GM12878 (cell line): ENCODE results near the gene LHFPL3. TPM values are rescaled to one million over a fixed set of nuclear protein-coding genes. Genes with fewer than 3 reads are reported as not detected.

Source experiments
- ATAC-seq: fragments of 200-7000 bp; cut with Tn5 transposase; 3 replicates; pipeline ENCODE4 v1.9.1; 2020; ENCODE audit warnings: mild to moderate bottlenecking, moderate library complexity
- BruUV-seq: library from RNA; stranded (reverse); fragments of 400-500 nt; replicated peaks from 2 replicates; lab custom pipeline; 2021; lab: Mats Ljungman, UMichigan
- CTCF ChIA-PET: fragments of 300-600 bp; sonication (Branson Sonifier 250); formaldehyde crosslinking; extraction: SDS; loops from one replicate; lab custom pipeline; 2021; ENCODE audit warnings: inconsistent platforms; lab: Yijun Ruan, JAX
- POLR2A ChIA-PET: fragments of 350-600 bp; formaldehyde crosslinking; extraction: SDS; loops from one replicate; lab custom pipeline; 2021; ENCODE audit warnings: inconsistent platforms; lab: Charles Lee
- RAD21 ChIA-PET: fragments of 300-600 bp; sonication (Branson Sonifier 250); formaldehyde crosslinking; loops from one replicate; lab custom pipeline; 2023; ENCODE audit warnings: antibody characterized with exemption; ENCODE audit not compliant: unreplicated experiment; lab: Charles Lee
- SMC1A ChIA-PET: fragments of 300-600 bp; sonication (Branson Sonifier 250); formaldehyde crosslinking; loops from one replicate; lab custom pipeline; 2023; ENCODE audit not compliant: unreplicated experiment, uncharacterized antibody; lab: Charles Lee
- DNase-seq: peaks from one replicate; pipeline ENCODE4 v3.0.0-alpha.2; 2011; ENCODE audit warnings: low read depth, low spot score
- FAIRE-seq: peaks from 3 replicates; lab custom pipeline; 2011; peaks lifted over from hg19 to GRCh38; lab: Jason Lieb, UNC
- H2AFZ ChIP-seq: 2 replicates; pipeline ENCODE4 v1.6.0; 2011; ENCODE audit warnings: low read depth, low read length, control low read depth; ENCODE audit not compliant: control insufficient read depth
- H3K27ac ChIP-seq: 2 replicates; pipeline ENCODE4 v1.5.1; 2011; ENCODE audit warnings: control low read depth; ENCODE audit not compliant: control insufficient read depth, insufficient read depth
- H3K27me3 ChIP-seq, 2 experiments: replicated peaks in 1 of 2; 2 replicates each; pipeline versions ENCODE4 v1.6.0 to v1.6.1; 2011; ENCODE audit warnings: low read length in 1 of 2; ENCODE audit not compliant: control insufficient read depth in 2 of 2, insufficient read depth in 2 of 2
- H3K36me3 ChIP-seq, 2 experiments: 2 replicates each; pipeline ENCODE4 v1.5.1; 2011; ENCODE audit warnings: low read length in 1 of 2; ENCODE audit not compliant: control insufficient read depth in 2 of 2, insufficient read depth in 2 of 2
- H3K4me1 ChIP-seq: 2 replicates; pipeline ENCODE4 v1.6.1; 2011; ENCODE audit warnings: mild to moderate bottlenecking, low read length, moderate library complexity, mixed read lengths; ENCODE audit not compliant: control insufficient read depth, insufficient read depth
- H3K4me2 ChIP-seq: 2 replicates; pipeline ENCODE4 v1.6.0; 2011; ENCODE audit warnings: control low read depth; ENCODE audit not compliant: control insufficient read depth, insufficient read depth
- H3K4me3 ChIP-seq: fragments of 200-600 bp; sonication (generic); 2 replicates; pipeline ENCODE4 v1.5.1; 2016
- H3K79me2 ChIP-seq: 2 replicates; pipeline ENCODE4 v1.6.0; 2011; ENCODE audit warnings: low read length; ENCODE audit not compliant: control insufficient read depth, insufficient read depth
- H3K9ac ChIP-seq: 2 replicates; pipeline ENCODE4 v1.8.0; 2011; ENCODE audit warnings: low read length, control low read depth, mixed read lengths; ENCODE audit not compliant: control insufficient read depth, insufficient read depth
- H3K9me3 ChIP-seq: replicated peaks from 3 replicates; pipeline ENCODE4 v1.5.1; 2011; ENCODE audit warnings: mild to moderate bottlenecking, low read length; ENCODE audit not compliant: control insufficient read depth, insufficient read depth
- H4K20me1 ChIP-seq: 2 replicates; pipeline ENCODE4 v1.6.0; 2011; ENCODE audit not compliant: control insufficient read depth, insufficient read depth
- CREM ChIP-seq: IDR thresholded peaks from 2 replicates; pipeline ENCODE4 v1.6.1; 2014; ENCODE audit warnings: antibody characterized with exemption, low read depth
- NFXL1 ChIP-seq: fragments of 450-650 bp; IDR thresholded peaks from 2 replicates; pipeline ENCODE4 v1.6.1; 2017; ENCODE audit warnings: antibody characterized with exemption, mild to moderate bottlenecking, borderline replicate concordance
- RBBP5 ChIP-seq: fragments of 200-600 bp; sonication (generic); conservative IDR thresholded peaks from 2 replicates; pipeline ENCODE4 v1.6.1; 2016
- RCOR1 ChIP-seq: conservative IDR thresholded peaks from 2 replicates; pipeline ENCODE4 v1.6.1; 2012; ENCODE audit warnings: low read depth, low read length, improper control_type of control experiment
- RELA ChIP-seq: fragments of 450-650 bp; IDR thresholded peaks from 2 replicates; pipeline ENCODE4 v1.8.0; 2014; ENCODE audit warnings: borderline replicate concordance; ENCODE audit not compliant: partially characterized antibody
- WGBS: methylation state at CpG from one replicate; pipeline ENCODE4 v1.1.6; 2016; ENCODE audit warnings: low lambda C conversion rate; ENCODE audit not compliant: insufficient replicate concordance, insufficient coverage; ENCODE audit errors: missing lambda C conversion rate; 5-methylcytosine and 5-hydroxymethylcytosine counted together
- in situ Hi-C: fragments of 300-500 bp; cut with MboI; formaldehyde crosslinking; loops from 9 replicates; pipeline ENCODE4 v1.14.3; 2018; ENCODE audit warnings: mixed read lengths
- intact Hi-C: fragments of 100-400 bp; cut with micrococcal nuclease; formaldehyde crosslinking; loops from one replicate; pipeline ENCODE4 v1.14.2; 2022; ENCODE audit not compliant: unreplicated experiment
- polyA plus RNA-seq, 11 experiments: library from polyadenylated mRNA; depleted of rRNA in 4 of 11; unstranded in 6 of 11; stranded (reverse) in 5 of 11; fragments of >200 nt; fragmentation: Nextera tagmentation in 4 of 11; fragmentation: Illumina TruSeq in 1 of 11; extraction: Ambion mirVana in 4 of 11; extraction: Trizol in 1 of 11; gene quantifications; 1 replicate in 1 of 11; 2 replicates in 10 of 11; pipeline versions ENCODE4 v1.2.1 to v1.2.3, GENCODE V29; 2011 to 2016; ENCODE audit warnings: inconsistent platforms in 2 of 11, missing spikeins in 2 of 11, low read depth in 1 of 11
- total RNA-seq, 4 experiments: library from RNA; depleted of rRNA in 3 of 4; stranded (reverse); fragments of >200 nt in 3 of 4; fragmentation: Illumina TruSeq in 1 of 4; extraction: Trizol in 1 of 4; gene quantifications; 2 replicates each; pipeline versions ENCODE4 v1.2.1 to v1.2.3, GENCODE V29; 2013 to 2021
- TF ChIP-seq, protein P1 (sequence below): fragments of 450-650 bp; IDR thresholded peaks from 2 replicates; pipeline ENCODE4 v1.6.1; 2017; ENCODE audit warnings: antibody characterized with exemption, mild to moderate bottlenecking, moderate library complexity

The LHFPL3 gene
- total and polyA plus RNA-seq, 10 of the 15 experiments (the other 5 are each of a cell fraction or from before 2014, with no cell fraction given) = 0.09 TPM; not detected in 9

DNA sequence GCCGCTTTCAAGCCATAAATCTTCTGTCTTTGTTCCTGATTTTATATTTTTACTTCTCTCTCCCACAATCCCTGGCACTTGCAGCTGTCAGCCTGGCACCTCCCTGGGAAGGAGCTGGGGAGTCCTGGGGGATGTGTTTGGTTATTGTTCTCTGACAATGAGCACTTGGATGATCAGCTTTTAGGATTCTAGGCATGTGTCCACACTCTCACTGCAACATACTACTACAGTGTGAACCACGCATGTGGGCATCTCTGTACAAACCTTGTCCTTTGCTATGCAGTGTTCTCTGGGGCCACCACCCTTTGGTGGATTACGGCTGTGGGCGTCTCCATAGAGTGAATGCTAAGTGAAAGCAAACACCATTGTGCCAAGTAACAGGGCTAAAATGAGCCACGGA, 517.2 kb downstream of the LHFPL3 start:
- Histone ChIP-seq H3K4me2 (no peak overlapping the region), H3K36me3 (no peaks in the 10 kb centered on the region), H3K4me3 (no peak overlapping the region), H3K9ac (no peak overlapping the region), H3K27me3 (no peaks in the 10 kb centered on the region), H2AFZ (no peak overlapping the region), H4K20me1 (no peaks in the 10 kb centered on the region), H3K79me2 (no peaks in the 10 kb centered on the region), H3K27ac (no peak overlapping the region), H3K9me3 (no peaks in the 10 kb centered on the region), H3K4me1 (peaks cover 3% of the 10 kb centered on the region; the same call in 1 of the 2 replicates)
- ChIA-PET POLR2A (no interaction called here), SMC1A (interaction anchor here (4.3 kb wide), 1 partner anchor 202 kb away, joined by 36 read pairs; no protein-coding TSS in a partner anchor), CTCF (interaction anchor here (0.8 to 0.9 kb wide), 2 partner anchors 12 to 73 kb away, joined by 3 to 4 read pairs; no protein-coding TSS in a partner anchor), RAD21 (interaction anchor here (1.0 kb wide), 1 partner anchor 10 kb away, joined by 3 read pairs; no protein-coding TSS in a partner anchor)
- no TSS peak for BruUV-seq
- in situ Hi-C loops (loop anchor here (5.0 kb wide), 1 partner anchor 203 kb away; no protein-coding TSS in a partner anchor), intact Hi-C loops (loop anchor here (5.0 kb wide), 3 partner anchors 72 to 613 kb away; no protein-coding TSS in a partner anchor)
- ATAC-seq (no peak), DNase-seq (no peak), FAIRE-seq (no peak)
- TF ChIP-seq, protein P1, sequence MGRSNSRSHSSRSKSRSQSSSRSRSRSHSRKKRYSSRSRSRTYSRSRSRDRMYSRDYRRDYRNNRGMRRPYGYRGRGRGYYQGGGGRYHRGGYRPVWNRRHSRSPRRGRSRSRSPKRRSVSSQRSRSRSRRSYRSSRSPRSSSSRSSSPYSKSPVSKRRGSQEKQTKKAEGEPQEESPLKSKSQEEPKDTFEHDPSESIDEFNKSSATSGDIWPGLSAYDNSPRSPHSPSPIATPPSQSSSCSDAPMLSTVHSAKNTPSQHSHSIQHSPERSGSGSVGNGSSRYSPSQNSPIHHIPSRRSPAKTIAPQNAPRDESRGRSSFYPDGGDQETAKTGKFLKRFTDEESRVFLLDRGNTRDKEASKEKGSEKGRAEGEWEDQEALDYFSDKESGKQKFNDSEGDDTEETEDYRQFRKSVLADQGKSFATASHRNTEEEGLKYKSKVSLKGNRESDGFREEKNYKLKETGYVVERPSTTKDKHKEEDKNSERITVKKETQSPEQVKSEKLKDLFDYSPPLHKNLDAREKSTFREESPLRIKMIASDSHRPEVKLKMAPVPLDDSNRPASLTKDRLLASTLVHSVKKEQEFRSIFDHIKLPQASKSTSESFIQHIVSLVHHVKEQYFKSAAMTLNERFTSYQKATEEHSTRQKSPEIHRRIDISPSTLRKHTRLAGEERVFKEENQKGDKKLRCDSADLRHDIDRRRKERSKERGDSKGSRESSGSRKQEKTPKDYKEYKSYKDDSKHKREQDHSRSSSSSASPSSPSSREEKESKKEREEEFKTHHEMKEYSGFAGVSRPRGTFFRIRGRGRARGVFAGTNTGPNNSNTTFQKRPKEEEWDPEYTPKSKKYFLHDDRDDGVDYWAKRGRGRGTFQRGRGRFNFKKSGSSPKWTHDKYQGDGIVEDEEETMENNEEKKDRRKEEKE = no peak
- TF ChIP-seq CREM (no peak), RCOR1 (no peak), RBBP5 (no peak), RELA (no peak), NFXL1 (no peak)
- 36% methylated on average over 5 of the region's 5 CpGs for WGBS
